Measurements from ENCODE around the gene HCN3. TPM values are rescaled to one million over a fixed set of nuclear protein-coding genes. Genes with fewer than 3 reads are reported as not detected.
A peak's percentile ranks its signal among the peaks of the same experiment; 100 is the strongest.
"Not testable (repeated sequence)": the region's sequence is repeated elsewhere in the genome, so short reads cannot be mapped to it uniquely, and the experiment has no call there.

Gene HCN3
- total RNA-seq, 1 donor from 2014 or later, result 1.9 TPM

GRCh38 chr1:155244368-155245162 lies 32.7 kb upstream of the HCN3 start:
- no peaks in the 10 kb centered on the region for H3K27me3 ChIP-seq
- H3K4me2 ChIP-seq, result peak overlapping the region; percentile 80
- Mint-ChIP-seq H3K27ac (peak overlapping the region; percentile 91), H3K27me3 (ENCODE audit: insufficient read depth, low read depth) (peaks cover 10% of the 10 kb centered on the region), H3K9me3 (peaks cover 2% of the 10 kb centered on the region), H3K4me3 (peak overlapping the region; percentile 83), H3K4me1 (peaks cover 45% of the 10 kb centered on the region), H3K36me3 (peaks cover 8% of the 10 kb centered on the region)
- H3K4me3 ChIP-seq, result peak overlapping the region; percentile 52
- TF ChIP-seq CTCF (IDR thresholded peaks at IDR 0.05) (peak; percentile 47), EZH2phosphoT487 (IDR thresholded peaks at IDR 0.05) (no peak), EZH2 (IDR thresholded peaks at IDR 0.05) (peak; percentile 52)
- H3K4me1 ChIP-seq, result peaks cover 9% of the 10 kb centered on the region
- H3F3A ChIP-seq (ENCODE audit: low read depth), result peaks cover 53% of the 10 kb centered on the region
- H3K9me3 ChIP-seq (ENCODE audit: low read depth), result no peaks in the 10 kb centered on the region
- peak overlapping the region; percentile 65 for H2AFZ ChIP-seq (replicated peaks)
- H4K20me1 ChIP-seq (ENCODE audit: low read depth), result no peaks in the 10 kb centered on the region
- peak; percentile 96 for DNase-seq (ENCODE audit: low spot score)
- H3K9ac ChIP-seq, result peak overlapping the region; percentile 41
- no peaks in the 10 kb centered on the region for H3K79me2 ChIP-seq (ENCODE audit: low read depth)
- peak overlapping the region; percentile 74 for H3K27ac ChIP-seq
- no peaks in the 10 kb centered on the region for H3K36me3 ChIP-seq

- peaks cover 2% of the 10 kb centered on the region for H3K9me3 Mint-ChIP-seq
These were observed 32.1 kb upstream of the HCN3 start for GRCh38 chr1:155245163-155245524.

GRCh38 chr1:155246796-155247195 lies 30.5 kb upstream of the HCN3 start:
- H3K27ac ChIP-seq; DNase-seq (ENCODE audit: low spot score); H4K20me1 ChIP-seq (ENCODE audit: low read depth); H3K9me3 ChIP-seq (ENCODE audit: low read depth); H3K4me3 ChIP-seq; H3K79me2 ChIP-seq (ENCODE audit: low read depth); H3K4me3 Mint-ChIP-seq; H3K36me3 ChIP-seq; H2AFZ ChIP-seq (replicated peaks); H3K9ac ChIP-seq; H3K36me3 Mint-ChIP-seq; H3K27ac Mint-ChIP-seq; H3K27me3 ChIP-seq; H3K27me3 Mint-ChIP-seq (ENCODE audit: insufficient read depth, low read depth); H3K9me3 Mint-ChIP-seq; H3K4me2 ChIP-seq: not testable (repeated sequence)
- peaks cover 52% of the 10 kb centered on the region for H3F3A ChIP-seq (ENCODE audit: low read depth)
- peaks cover 14% of the 10 kb centered on the region for H3K4me1 ChIP-seq
- H3K4me1 Mint-ChIP-seq, result peaks cover 36% of the 10 kb centered on the region

More at GRCh38 chr1:155245163-155245524, 32.1 kb upstream of the HCN3 start:
- no peaks in the 10 kb centered on the region for H3K36me3 ChIP-seq
- H4K20me1 ChIP-seq (ENCODE audit: low read depth), result no peaks in the 10 kb centered on the region
- H3K9ac ChIP-seq, result peak overlapping the region; percentile 41
- TF ChIP-seq CTCF (IDR thresholded peaks at IDR 0.05), result no peak
- DNase-seq (ENCODE audit: low spot score), result no peak
- H3K27me3 ChIP-seq, result no peaks in the 10 kb centered on the region
- H3K4me3 ChIP-seq, result peak overlapping the region; percentile 52
- Mint-ChIP-seq H3K36me3 (peaks cover 8% of the 10 kb centered on the region), H3K27ac (peak overlapping the region; percentile 91), H3K4me3 (peak overlapping the region; percentile 83), H3K4me1 (peaks cover 45% of the 10 kb centered on the region), H3K27me3 (ENCODE audit: insufficient read depth, low read depth) (peaks cover 10% of the 10 kb centered on the region)
- peaks cover 11% of the 10 kb centered on the region for H3K4me1 ChIP-seq
- peaks cover 53% of the 10 kb centered on the region for H3F3A ChIP-seq (ENCODE audit: low read depth)
- no peaks in the 10 kb centered on the region for H3K79me2 ChIP-seq (ENCODE audit: low read depth)
- H3K9me3 ChIP-seq (ENCODE audit: low read depth), result no peaks in the 10 kb centered on the region
- peak overlapping the region; percentile 74 for H3K27ac ChIP-seq
- peak overlapping the region; percentile 65 for H2AFZ ChIP-seq (replicated peaks)
- H3K4me2 ChIP-seq, result peak overlapping the region; percentile 80
